Brain pericyte (primary cell): ENCODE measurements around the gene IL1F10.

ENCODE experiments used
- DNase-seq: peaks from one replicate; pipeline ENCODE4 v3.0.0-alpha.2; 2012; ENCODE audit warnings: low read depth, low spot score

The IL1F10 gene, protein sequence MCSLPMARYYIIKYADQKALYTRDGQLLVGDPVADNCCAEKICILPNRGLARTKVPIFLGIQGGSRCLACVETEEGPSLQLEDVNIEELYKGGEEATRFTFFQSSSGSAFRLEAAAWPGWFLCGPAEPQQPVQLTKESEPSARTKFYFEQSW

DNA sequence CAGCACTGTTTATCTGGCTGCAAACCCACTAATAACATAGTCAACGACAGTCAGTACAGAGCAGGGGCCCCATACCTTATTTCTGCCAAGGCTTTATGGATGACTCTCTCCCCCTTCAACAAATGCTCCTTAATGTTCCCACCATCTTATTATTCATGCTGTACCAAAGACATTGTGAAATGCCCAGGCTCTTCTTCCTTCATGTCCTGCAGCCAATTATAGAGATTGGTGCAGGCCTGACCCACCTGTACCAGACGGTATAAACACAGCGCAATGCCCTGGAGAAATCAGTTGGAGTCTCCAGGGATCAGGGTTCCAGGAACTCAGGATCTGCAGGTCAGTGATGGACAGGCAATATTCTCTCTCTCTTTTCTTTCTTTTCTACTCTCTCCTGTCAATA is at the start of gene IL1F10:
Gene IL1F10, plus strand, starts transcription at position 290 of the 400 bp plus-strand sequence. CDS start 4,769 bp downstream, outside the sequence.
- no peak for DNase-seq

DNA sequence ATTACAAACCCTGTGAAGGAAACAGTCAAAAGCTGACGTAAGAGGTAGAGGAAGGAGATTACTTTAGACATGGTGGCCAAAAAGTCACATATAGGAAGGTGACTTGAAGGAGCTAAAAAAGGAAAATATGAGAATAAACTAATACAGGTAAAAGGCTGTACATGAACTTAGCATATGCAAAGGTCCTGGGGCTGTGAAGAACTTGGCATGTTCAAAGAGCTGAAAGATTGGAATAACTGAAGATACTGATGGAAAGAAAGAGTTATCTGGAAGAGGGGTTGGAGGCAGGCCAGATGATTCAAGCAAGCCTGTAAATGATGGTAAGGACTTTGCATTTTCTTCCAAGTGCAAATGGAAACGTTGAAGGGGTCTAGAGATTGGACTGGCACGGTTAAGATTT is 49.3 kb upstream of the IL1F10 start:
- no peak for DNase-seq

DNA sequence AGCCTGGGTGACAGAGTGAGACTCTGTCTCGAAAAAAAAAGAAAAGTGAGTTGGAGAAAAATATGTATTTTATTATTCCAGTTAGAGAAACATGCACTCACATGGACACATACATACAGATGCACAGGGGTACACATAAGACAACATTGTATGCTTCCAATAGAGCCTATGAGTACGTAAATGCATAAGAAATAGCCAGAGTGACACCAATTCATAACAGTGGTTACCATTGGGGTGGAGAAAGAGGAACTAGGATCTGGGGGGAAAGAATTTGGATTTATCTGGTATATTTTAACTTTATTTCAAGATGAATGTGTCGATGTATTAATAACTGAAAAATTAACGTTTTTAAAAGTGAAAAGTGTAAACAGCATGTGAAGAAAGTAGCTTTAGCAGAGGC is 46.5 kb upstream of the IL1F10 start:
- DNase-seq: no peak

DNA sequence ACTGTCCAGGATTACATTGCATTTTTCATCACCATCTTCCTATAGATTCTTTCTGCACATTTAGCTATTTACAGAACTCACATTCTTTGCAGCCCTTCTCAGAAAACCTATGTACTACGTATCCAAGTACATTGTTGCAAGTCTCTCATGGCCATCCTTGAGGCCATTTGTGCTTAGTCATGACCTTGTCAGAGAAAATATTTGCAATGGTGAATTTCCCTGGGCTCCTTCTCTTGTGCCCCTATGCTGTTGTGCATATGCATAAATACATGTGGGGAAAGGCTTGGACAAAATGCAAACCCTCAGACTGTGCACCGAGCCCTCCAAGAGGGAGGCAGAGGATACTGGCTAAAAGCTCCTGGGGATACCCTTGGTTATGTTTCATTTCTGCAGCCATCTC is 43.0 kb upstream of the IL1F10 start:
- no peak for DNase-seq

DNA sequence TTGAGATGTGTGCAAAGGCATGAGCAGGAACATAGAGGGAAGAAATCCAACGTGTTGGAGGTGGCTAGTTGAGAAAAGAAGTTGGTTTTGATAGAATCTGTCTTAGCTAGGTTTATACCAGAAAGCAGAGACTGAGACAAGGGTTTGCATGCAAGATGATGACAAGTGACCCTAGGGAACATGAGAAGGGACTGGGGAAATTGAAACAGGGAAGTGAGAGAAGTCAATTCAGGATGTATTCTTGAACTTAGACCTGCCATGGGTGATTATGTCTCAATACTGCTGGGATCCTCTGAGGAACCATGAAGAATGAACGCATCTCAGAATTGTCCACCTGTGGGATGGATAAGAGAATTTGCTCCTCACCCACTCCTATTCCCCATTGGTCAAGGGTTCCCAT is 42.0 kb upstream of the IL1F10 start:
- no peak for DNase-seq

DNA sequence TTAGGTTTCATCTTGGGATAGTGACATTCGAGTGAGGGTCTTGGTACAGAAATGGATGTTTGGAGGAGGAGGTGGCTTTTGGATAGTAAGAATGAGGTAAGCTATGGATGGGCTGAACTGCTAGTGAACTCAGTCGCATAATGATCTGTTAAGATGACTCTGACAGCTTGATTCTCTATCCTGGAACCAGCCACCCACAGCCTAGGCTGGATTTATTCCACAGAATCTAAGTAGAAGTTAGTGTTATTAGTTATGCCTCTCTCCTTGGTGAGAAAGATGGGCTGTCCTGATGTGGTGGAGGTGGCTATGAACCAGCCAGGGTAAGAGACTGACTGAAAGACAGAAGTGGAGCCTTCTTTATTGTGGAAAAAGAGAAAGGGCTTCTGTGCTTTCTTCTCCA is 40.1 kb upstream of the IL1F10 start:
- DNase-seq: no peak

DNA sequence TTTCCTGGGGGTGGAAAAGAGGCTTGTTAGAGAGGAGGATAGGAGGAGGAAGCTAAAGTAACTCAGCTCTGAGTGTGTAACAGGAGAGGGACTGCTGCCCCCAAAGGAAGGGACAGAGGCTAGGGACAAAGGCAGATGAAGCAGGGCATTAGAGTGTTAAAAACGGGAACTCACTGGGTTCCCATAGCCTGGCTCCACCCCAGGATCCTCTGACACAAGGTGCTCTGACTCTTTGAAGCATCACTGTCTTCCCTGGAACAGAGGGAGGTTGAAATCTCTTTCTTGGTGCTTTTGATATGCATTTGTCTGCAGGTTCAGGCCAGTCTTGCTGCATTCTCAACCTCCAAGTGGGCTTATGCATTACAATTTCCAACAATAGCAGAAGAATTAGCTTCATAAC is 39.7 kb upstream of the IL1F10 start:
- DNase-seq: no peak

DNA sequence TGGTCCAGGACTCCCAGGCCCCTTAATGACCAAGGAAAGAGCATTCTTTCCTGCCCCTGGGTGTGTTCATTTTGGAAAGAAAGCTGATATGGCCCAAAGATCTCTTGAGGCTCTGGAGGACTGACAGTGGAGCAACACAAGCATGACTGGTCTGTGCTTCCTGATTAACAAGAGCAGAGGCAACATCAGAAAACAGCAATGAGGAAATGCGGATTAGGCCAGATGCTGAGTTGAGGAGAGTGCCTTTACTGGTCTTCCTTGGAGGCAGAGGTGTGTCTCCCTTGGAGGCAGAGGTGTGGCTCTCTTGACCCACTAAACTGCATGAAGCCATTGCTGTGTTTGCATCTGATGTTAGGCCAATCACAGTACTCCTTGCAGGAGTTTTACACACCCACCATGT is 35.0 kb upstream of the IL1F10 start:
- DNase-seq: no peak

DNA sequence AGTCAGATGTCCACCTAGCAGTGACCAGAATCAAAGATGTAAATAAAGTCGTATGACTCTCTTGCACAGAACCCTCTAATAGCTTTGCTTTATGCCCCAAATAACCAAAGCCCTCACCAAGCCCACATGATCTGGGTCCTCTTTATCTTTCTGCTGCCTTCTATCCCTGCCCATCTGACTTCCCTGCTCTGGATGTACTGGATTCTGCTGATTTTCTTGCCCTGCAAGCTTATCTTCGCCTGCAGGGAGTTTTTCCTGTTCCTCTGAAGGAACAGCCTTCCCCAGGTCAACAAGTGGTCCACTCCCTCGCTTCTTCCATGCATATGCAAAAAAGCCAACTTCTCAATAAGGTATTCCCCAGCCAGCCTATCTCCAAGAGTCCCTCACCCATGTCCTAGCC is 33.8 kb upstream of the IL1F10 start:
- DNase-seq: no peak

DNA sequence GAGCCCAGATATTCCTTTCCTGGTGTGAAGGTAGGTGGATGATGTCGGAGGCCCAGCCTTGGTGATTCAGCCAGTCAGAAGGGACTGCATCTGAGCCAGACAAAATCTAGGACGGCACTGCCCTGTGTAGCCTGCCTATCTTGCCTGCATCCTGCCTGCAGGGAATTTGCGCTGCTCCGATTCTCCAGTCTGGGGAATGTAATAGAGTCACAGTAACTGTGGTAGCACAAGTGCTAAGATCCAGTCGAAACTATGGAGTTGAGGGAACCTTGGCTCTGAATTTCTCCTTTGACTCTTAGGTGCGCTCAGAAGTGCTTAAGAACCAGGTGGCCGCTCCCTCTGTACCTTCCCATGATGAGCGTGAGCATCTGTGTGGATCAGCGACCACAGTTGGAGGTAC is 31.0 kb upstream of the IL1F10 start:
- no peak for DNase-seq

DNA sequence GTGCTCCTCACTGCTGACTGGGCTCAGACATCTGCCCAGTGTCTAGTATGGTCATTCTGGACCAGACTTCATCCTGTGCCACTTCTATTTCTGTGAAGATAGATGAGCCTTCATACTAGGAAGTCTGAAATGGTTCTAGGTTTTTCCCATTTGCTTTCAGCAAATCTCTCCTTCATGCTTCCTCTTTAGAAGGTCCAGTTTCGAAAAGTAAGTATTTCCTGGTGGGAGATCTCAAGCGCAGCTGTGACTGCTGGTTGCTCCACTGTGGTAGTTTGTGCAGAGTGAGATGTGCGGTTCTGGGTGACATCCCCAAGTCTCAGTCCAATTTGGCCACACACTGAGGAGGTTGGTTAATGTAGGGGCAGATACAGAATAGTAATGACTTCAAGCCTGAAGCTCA is 29.5 kb upstream of the IL1F10 start:
- no peak for DNase-seq

DNA sequence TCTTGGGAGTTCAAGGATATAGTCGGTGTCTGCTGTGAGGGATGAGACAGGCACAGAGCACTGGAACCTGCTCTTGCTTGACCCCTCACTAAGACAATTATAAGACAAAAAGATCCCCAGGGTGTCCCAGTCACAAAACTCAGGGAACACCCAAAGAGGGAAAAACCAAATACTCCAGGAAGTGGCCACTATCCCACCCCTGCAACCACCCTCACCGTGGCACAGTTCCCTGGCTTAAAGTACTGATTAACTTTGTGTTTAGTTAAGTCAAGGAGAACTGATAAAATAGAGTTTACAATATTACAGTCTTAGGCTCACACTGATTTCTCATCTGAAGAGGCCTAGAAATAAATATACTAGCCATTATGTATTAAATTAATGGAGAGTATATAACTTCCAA is 28.6 kb upstream of the IL1F10 start:
- DNase-seq: no peak

DNA sequence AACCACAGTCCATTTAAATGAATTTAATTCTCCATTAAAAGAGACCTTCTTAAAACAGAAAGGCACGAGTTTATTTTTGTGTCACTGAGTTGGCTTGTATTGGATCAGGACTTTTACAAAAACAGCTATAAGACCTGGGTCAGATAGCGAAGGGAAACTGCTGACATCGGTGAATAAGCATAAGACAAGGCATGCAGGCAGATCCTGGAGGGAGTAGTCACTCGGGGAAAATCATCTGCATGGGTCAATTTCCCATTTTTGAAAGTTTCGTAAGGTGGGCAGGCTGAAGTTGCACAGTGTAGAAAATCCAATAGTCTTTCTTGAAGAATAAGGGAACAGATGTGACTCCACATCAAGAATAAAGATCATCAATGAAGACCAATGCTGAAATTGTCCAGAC is 28.1 kb upstream of the IL1F10 start:
- DNase-seq: no peak

DNA sequence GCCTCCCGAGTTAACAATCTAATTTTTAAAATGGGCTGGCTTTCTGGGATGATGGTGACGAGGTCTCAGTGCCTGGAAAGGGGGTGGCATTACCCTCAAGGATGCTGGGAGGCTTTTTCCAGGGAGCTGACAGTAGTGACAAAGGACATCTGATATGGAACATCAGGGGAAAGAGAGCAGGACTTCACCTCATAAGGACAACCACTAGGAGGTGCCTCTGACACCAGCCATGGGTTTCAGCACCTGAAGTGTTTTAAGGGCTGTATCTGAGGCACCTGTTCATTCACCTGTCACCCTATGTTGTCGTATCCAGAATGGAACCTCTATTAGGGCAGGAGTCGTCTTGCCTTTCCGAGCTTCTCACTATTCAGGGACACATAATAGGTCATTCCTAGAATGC is 25.9 kb upstream of the IL1F10 start:
- DNase-seq: no peak

DNA sequence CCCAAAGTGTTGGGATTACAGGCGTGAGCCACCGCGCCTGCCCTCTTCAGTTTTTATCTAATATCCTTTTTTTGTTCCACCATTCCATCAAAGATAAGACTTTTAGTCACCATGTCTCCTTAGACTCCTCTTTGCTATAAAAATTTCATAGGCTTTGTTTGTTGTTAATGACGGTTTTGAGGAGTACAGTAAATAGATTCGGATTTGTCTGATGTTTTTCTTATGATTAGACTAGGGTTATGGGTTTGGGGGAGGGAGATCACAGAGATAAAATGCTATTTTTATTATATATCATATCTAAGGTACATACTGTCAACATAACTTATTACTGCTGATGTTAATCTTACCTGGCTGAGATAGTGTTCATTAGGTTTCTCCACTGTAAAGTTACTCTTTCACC is 21.3 kb upstream of the IL1F10 start:
- DNase-seq: no peak

DNA sequence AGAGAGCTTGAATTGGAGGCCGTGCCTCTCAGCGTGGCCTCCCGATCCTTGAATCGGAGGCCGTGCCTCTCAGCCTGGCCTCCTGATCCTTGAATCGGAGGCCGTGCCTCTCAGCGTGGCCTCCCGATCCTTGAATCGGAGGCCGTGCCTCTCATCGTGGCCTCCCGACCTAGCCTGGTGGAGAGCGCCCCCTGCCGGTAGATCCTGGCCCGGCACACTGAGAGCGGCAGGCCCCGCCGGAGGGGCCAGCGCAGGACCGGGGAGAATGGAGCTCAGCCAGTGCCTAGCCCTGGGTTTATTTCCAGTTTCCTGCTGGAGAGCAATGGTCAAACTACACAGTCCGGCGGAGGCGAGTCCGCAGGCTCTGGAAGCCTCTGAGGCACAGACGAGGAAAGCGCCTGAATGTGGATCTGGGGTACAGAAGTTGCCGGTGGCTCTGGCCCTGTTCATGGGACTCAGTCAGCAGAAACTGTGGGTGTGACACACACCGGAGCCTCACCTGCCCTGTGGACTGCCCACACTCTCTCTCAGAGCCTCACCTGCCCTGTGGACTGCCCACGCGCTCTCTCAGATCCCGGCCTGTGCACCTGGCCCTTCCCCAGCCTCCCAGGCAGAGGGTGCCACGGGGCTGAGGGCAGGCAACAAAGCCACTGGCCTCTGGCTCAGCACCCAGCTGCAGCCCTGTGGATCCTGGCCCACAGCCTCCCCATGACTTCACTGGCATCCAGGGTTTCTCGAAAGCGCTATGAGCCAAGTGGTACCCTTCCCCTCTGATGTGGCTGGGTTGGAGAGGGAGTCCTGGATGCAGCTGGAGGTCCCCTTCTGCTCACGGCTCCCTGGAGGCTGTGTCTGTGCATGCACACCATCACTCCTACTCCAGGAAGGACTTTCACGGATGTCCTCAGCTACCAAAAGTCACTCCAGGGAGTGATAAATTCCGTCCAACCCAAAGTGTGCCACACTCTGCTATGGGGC is 16.6 kb upstream of the IL1F10 start:
- DNase-seq: no peak

DNA sequence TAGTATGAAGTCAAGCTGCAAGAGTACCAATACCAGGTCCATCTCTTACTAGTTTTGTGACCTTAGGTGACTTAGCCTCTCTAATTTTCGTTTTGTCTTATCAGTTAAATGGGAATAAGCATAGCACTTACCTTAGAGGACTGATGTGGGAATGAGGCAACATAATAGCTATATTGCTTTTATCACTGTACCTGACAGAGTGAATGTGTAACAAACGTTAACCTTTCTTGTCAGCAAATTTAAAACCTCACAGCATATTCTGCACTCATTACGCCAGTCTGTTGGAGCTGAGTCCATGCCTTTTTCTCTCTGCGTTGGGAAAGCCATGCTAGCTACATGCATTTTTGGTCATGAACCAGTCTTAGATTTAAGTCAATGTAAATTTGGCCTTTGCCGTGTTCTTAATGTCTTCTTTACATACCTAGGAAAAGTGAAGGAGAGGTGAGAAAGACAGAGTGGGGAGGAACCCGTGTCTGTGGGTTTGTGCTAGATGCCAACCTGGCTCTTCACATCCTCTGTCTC is 15.3 kb upstream of the IL1F10 start, which contains the start of gene IL36B:
Gene IL36B, minus strand, starts transcription at position 472 of the 522 bp plus-strand sequence.
- no peak for DNase-seq

DNA sequence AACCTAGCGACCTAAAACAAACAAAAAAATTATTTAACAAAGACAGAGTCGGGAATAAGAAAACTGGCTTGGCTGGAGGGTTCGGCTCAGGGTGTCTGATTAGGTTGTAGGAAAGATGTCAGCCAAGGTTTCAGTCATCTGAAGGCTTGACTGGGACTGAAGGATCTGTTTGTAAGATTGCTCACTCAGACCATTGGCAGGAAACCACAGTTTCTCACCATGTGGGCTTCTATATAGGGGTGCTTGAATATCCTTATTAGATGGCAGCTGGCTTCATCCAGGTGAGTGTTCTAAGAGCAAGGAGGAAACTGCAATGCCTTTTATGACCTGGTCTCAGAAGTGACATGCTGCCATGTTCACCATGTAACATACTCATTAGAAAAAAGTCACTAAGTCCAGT is 14.1 kb upstream of the IL1F10 start:
- no peak for DNase-seq

DNA sequence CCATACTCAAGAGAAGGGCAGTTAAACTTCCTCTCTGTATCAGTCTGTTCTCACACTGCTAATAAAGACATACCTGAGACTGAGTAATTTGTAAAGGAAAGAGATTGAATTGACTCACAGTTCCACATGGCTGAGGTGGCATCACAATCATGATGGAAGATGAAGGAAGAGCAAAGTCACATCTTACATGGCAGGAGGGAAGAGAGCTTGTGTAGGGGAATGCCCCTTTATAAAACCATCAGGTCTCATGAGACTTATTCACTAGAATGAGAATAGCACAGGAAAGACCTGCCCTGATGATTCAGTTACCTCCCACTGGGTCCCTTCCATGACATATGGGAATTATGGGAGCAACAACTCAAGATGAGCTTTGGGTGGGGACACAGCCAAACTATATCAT is 13.7 kb upstream of the IL1F10 start:
- no peak for DNase-seq

DNA sequence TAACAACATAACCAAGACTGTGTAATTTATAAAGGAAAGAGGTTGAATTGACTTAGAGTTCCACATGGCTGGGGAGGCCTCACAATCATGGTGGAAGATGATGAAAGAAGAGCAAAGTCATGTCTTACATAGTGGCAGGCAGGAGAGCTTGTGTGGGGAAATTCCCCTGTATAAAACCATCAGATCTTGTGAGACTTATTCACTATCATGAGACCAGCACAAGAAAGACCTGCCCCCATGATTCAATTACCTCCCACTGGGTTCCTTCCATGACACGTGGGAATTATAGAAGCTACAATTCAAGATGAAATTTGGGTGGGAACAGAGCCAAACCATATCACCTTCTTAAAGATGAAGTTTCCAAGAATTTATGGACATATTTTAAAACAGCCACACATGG is 11.2 kb upstream of the IL1F10 start:
- no peak for DNase-seq

DNA sequence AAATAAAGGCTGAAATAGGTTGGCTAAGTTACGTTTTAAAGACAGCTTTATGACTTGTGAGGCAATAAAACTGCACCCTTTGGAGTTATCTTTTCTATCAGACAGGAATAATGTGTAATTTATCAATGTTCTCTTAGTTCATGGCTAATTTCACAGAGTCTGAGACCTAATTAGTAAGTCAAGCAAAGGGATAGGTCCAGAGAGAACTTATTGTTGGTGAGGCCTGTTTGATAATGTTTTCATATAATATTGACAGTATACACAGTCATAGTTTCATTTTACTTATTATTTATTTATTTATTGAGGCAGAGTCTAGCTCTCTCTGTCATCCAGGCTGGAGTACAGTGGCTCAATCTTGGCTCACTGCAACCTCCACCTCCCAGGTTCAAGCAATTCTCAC is 10.7 kb upstream of the IL1F10 start:
- DNase-seq: no peak

DNA sequence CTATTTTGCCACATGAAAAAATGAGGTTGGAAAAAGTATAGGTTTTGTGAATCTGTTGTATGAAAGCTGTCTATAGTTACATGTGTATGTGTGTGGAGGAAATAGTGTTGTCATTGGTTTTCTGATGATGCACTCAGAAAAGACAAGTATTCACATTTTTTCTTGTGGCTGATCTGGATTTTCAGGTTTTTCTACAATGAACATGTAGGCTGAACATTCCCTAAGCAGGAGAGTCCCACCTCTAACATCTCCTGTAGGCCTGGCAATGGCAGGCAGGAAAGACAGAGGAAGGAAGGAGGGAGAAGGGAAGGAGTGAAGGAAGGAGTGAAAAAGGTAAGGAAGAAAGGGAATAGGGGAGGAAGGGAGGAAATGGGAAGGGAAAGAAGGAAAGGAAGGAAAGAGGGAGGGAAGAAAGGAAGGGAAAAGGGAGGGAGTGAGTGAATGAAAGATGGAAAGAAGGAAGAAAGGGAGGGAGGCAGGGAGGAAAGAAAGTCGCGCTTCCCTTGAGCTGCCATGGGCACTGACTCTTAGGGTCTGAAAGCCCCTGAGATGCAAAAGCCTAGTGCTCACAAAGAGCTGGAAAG is 9.3 kb upstream of the IL1F10 start:
- no peak for DNase-seq
